Fibroblast of mammary gland (primary cell): ENCODE results near the gene TTC39A.

Experiments used
- DNase-seq: peaks from one replicate; pipeline ENCODE4 v3.0.0-alpha.2; 2010; ENCODE audit warnings: low read depth
- H3K4me3 ChIP-seq: 2 replicates; pipeline ENCODE4 v1.5.1; 2011; ENCODE audit warnings: low read depth, mild to moderate bottlenecking, low read length, moderate library complexity; ENCODE audit not compliant: control insufficient read depth
- CTCF ChIP-seq: conservative IDR thresholded peaks from 2 replicates; pipeline ENCODE4 v1.5.1; 2011; ENCODE audit warnings: low read depth, low read length, inconsistent platforms; ENCODE audit not compliant: control insufficient read depth, insufficient read depth

Gene TTC39A

GRCh38 chr1:51347398-51348146, 17.2 kb upstream of the TTC39A start:
- TF ChIP-seq CTCF, result no peak
- no peak for DNase-seq
- H3K4me3 ChIP-seq, result no peak overlapping the region

- H3K4me3 ChIP-seq, result no peak overlapping the region
- TF ChIP-seq CTCF, result no peak
- DNase-seq, result no peak
These were observed 16.0 kb upstream of the TTC39A start for GRCh38 chr1:51346086-51346942.

GRCh38 chr1:51345300-51345687, 14.9 kb upstream of the TTC39A start:
- no peak for TF ChIP-seq CTCF
- no peak for DNase-seq
- no peak overlapping the region for H3K4me3 ChIP-seq

GRCh38 chr1:51344602-51345299, 14.4 kb upstream of the TTC39A start:
- TF ChIP-seq CTCF, result no peak
- no peak for DNase-seq
- H3K4me3 ChIP-seq, result no peak overlapping the region

GRCh38 chr1:51344276-51344601, 13.9 kb upstream of the TTC39A start:
- DNase-seq, result no peak
- no peak overlapping the region for H3K4me3 ChIP-seq

More at GRCh38 chr1:51344276-51344601, 13.9 kb upstream of the TTC39A start:
- no peak for TF ChIP-seq CTCF
